Hepatocyte (in vitro differentiated cells): ENCODE measurements around the gene INSYN1. TPM values are rescaled to one million over a fixed set of nuclear protein-coding genes. Genes with fewer than 3 reads are reported as not detected.

Experiments
- DNase-seq: peaks from one replicate; pipeline ENCODE4 v3.0.0-alpha.2; 2016; ENCODE audit warnings: low spot score
- H2AFZ ChIP-seq: fragments of 200-600 bp; sonication (generic); 2 replicates; pipeline ENCODE4 v1.6.0; 2016; ENCODE audit warnings: antibody characterized with exemption, mild to moderate bottlenecking
- H3K27ac ChIP-seq: fragments of 200-600 bp; sonication (generic); 2 replicates; pipeline ENCODE4 v1.5.1; 2016; ENCODE audit warnings: mild to moderate bottlenecking
- H3K27me3 ChIP-seq: fragments of 200-600 bp; sonication (generic); 2 replicates; pipeline ENCODE4 v1.6.1; 2016
- H3K36me3 ChIP-seq: fragments of 200-600 bp; sonication (generic); replicated peaks from 2 replicates; pipeline ENCODE4 v1.5.1; 2016; ENCODE audit warnings: low read depth; ENCODE audit not compliant: insufficient read depth
- H3K4me1 ChIP-seq: fragments of 200-600 bp; sonication (generic); 2 replicates; pipeline ENCODE4 v1.5.1; 2016; ENCODE audit warnings: mild to moderate bottlenecking, moderate library complexity; ENCODE audit not compliant: insufficient read depth
- H3K4me2 ChIP-seq: fragments of 200-600 bp; sonication (generic); 2 replicates; pipeline ENCODE4 v1.6.0; 2016
- H3K4me3 ChIP-seq: fragments of 200-600 bp; sonication (generic); 2 replicates; pipeline ENCODE4 v1.5.1; 2016; ENCODE audit warnings: mild to moderate bottlenecking
- H3K79me2 ChIP-seq: fragments of 200-600 bp; sonication (generic); 2 replicates; pipeline ENCODE4 v1.6.0; 2017; ENCODE audit warnings: mild to moderate bottlenecking
- H3K9me2 ChIP-seq: fragments of 200-600 bp; sonication (generic); replicated peaks from 2 replicates; pipeline ENCODE4 v1.6.0; 2017; ENCODE audit warnings: mild to moderate bottlenecking; ENCODE audit not compliant: insufficient read depth
- H3K9me3 ChIP-seq: fragments of 200-600 bp; sonication (generic); 2 replicates; pipeline ENCODE4 v1.5.1; 2016; ENCODE audit warnings: low read depth, mild to moderate bottlenecking
- H4K20me1 ChIP-seq: fragments of 200-600 bp; sonication (generic); 2 replicates; pipeline ENCODE4 v1.6.0; 2016; ENCODE audit warnings: mild to moderate bottlenecking; ENCODE audit not compliant: insufficient read depth, poor library complexity, severe bottlenecking
- CTCF ChIP-seq: fragments of 200-600 bp; sonication (generic); IDR thresholded peaks from 2 replicates; pipeline ENCODE4 v1.5.1; 2016; ENCODE audit warnings: antibody characterized with exemption, mild to moderate bottlenecking; ENCODE audit not compliant: poor library complexity
- EZH2 ChIP-seq: fragments of 200-600 bp; sonication (generic); IDR thresholded peaks from 2 replicates; pipeline ENCODE4 v1.6.1; 2016; ENCODE audit warnings: antibody characterized with exemption, mild to moderate bottlenecking, borderline replicate concordance
- EZH2phosphoT487 ChIP-seq: fragments of 200-600 bp; sonication (generic); IDR thresholded peaks from one replicate; pipeline ENCODE4 v1.6.1; 2018; ENCODE audit warnings: antibody characterized with exemption, mild to moderate bottlenecking, low read depth, moderate library complexity; ENCODE audit not compliant: unreplicated experiment, severe bottlenecking
- WGBS: methylation state at CpG from one replicate; pipeline ENCODE4 v1.1.6; 2016; ENCODE audit warnings: low lambda C conversion rate; ENCODE audit errors: missing lambda C conversion rate; 5-methylcytosine and 5-hydroxymethylcytosine counted together
- polyA plus RNA-seq: library from polyadenylated mRNA; unstranded; fragments of >200 nt; fragmentation: Nextera tagmentation; extraction: Ambion mirVana; gene quantifications from 2 replicates; pipeline ENCODE4 v1.2.1, GENCODE V29; 2016
- total RNA-seq: library from RNA; depleted of rRNA; stranded (reverse); fragments of >200 nt; gene quantifications from 2 replicates; pipeline ENCODE4 v1.2.3, GENCODE V29; 2014

Gene INSYN1
- total and polyA plus RNA-seq, 2 experiments from 2014 or later = 3.3 to 8.1 TPM

- H4K20me1 ChIP-seq = no peaks in the 10 kb centered on the region
These were observed 6.3 kb downstream of the INSYN1 start for GRCh38 chr15:73746883-73747282.

GRCh38 chr15:73746261-73746660 lies 6.9 kb downstream of the INSYN1 start:
- Histone ChIP-seq H2AFZ (no peak overlapping the region), H3K36me3 (no peaks in the 10 kb centered on the region), H3K9me2 (no peaks in the 10 kb centered on the region), H3K4me3 (no peak overlapping the region), H3K4me1 (no peaks in the 10 kb centered on the region), H3K79me2 (no peaks in the 10 kb centered on the region), H3K9me3 (no peaks in the 10 kb centered on the region), H3K27ac (no peak overlapping the region), H3K4me2 (no peak overlapping the region), H4K20me1 (no peaks in the 10 kb centered on the region), H3K27me3 (peaks cover 20% of the 10 kb centered on the region)
- DNase-seq = no peak
- WGBS = 78% methylated on average over 8 of the region's 8 CpGs
- TF ChIP-seq EZH2phosphoT487 = no peak
- no peak for TF ChIP-seq CTCF
- no peak for TF ChIP-seq EZH2

More at GRCh38 chr15:73746883-73747282, 6.3 kb downstream of the INSYN1 start:
- Histone ChIP-seq H3K9me2 (no peaks in the 10 kb centered on the region), H3K9me3 (no peaks in the 10 kb centered on the region), H3K4me2 (no peak overlapping the region), H3K79me2 (no peaks in the 10 kb centered on the region), H3K27me3 (peaks cover 24% of the 10 kb centered on the region), H3K27ac (no peak overlapping the region), H2AFZ (no peak overlapping the region), H3K36me3 (no peaks in the 10 kb centered on the region), H3K4me3 (no peak overlapping the region), H3K4me1 (peaks cover 4% of the 10 kb centered on the region)
- TF ChIP-seq EZH2phosphoT487 = no peak
- no peak for TF ChIP-seq CTCF
- no peak for TF ChIP-seq EZH2
- DNase-seq = no peak
- WGBS = 65% methylated on average over 7 of the region's 7 CpGs

- Histone ChIP-seq H3K27me3 (peaks cover 13% of the 10 kb centered on the region), H3K4me1 (no peaks in the 10 kb centered on the region), H3K9me2 (no peaks in the 10 kb centered on the region), H3K36me3 (no peaks in the 10 kb centered on the region), H3K79me2 (no peaks in the 10 kb centered on the region), H4K20me1 (no peaks in the 10 kb centered on the region), H3K9me3 (no peaks in the 10 kb centered on the region), H3K27ac (no peak overlapping the region), H3K4me3 (no peak overlapping the region), H3K4me2 (no peak overlapping the region), H2AFZ (no peak overlapping the region)
- no peak for TF ChIP-seq EZH2phosphoT487
- TF ChIP-seq CTCF = no peak
- no peak for TF ChIP-seq EZH2
- no peak for DNase-seq
- WGBS = 64% methylated on average over 7 of the region's 7 CpGs
These were observed 8.1 kb downstream of the INSYN1 start for GRCh38 chr15:73745073-73745472.

GRCh38 chr15:73744293-73744692 lies 8.9 kb downstream of the INSYN1 start:
- TF ChIP-seq CTCF (no peak), EZH2phosphoT487 (no peak)
- H3K79me2 ChIP-seq = no peaks in the 10 kb centered on the region
- peaks cover 10% of the 10 kb centered on the region for H3K27me3 ChIP-seq
- 59% methylated on average over 1 of the region's 1 CpG for WGBS
- no peak overlapping the region for H3K4me3 ChIP-seq
- no peak overlapping the region for H2AFZ ChIP-seq
- no peaks in the 10 kb centered on the region for H4K20me1 ChIP-seq
- no peaks in the 10 kb centered on the region for H3K36me3 ChIP-seq
- no peaks in the 10 kb centered on the region for H3K9me3 ChIP-seq
- H3K9me2 ChIP-seq = no peaks in the 10 kb centered on the region
- H3K4me1 ChIP-seq = no peaks in the 10 kb centered on the region
- DNase-seq = no peak
- no peak overlapping the region for H3K27ac ChIP-seq
- H3K4me2 ChIP-seq = no peak overlapping the region
